Left colon (tissue), 2 donors: ENCODE results near the gene TMPRSS3. TPM values are rescaled to one million over a fixed set of nuclear protein-coding genes. Genes with fewer than 3 reads are reported as not detected.

ENCODE experiments used
- ATAC-seq: fragments of 200-7000 bp; cut with Tn5 transposase; one replicate; pipeline ENCODE4 v1.9.1; 2020; ENCODE audit warnings: mild to moderate bottlenecking, moderate library complexity
- DNase-seq, 2 donors: peaks; one replicate each; pipeline ENCODE4 v3.0.0-alpha.2; 2020
- intact Hi-C, 2 donors: fragments of 100-400 bp; cut with DNase I in 1 of 2; cut with micrococcal nuclease in 1 of 2; formaldehyde crosslinking; loops; one replicate each; pipeline versions ENCODE4 v1.11.2 to v1.14.0; 2022; cut with DNase I, micrococcal nuclease
- total RNA-seq, 2 donors: library from RNA; stranded (reverse); fragmentation: NEBNext Ultra II Directional; extraction: Animal tissue kit (Norgen Biotek cat#: 25700); gene quantifications; one replicate each; pipeline ENCODE4 v1.2.1, GENCODE V29; 2021
- donor health status: DM: no; HTN: no; CAD: no.
- donor health status: DM: yes; HTN: yes; CAD: no.

The TMPRSS3 gene
- total RNA-seq, 2 donors from 2014 or later: 0.43 to 0.61 TPM

DNA sequence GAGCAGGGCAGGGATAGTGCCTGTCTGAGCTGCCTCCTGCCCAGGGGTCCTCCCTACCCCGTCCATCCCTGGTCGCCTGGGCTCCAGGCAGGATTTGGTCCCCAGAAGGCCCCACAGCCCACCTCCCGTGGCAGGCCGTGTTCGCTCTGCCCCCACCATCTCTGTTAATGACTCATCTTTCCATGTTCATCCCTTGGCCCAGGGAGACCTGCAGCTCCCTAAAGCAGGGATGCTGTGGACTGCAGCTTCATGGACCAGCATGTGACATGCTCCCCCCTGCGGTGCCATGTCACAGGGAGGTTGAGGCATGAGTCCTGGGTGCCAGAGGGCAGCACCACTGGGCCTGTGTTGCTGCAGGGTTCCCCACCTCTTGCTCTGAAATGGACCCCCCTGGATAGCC, 34.7 kb upstream of the TMPRSS3 start:
- intact Hi-C loops: no loop called here
- DNase-seq (peak in 1 of 2 donors; percentile 8), ATAC-seq (no peak)

DNA sequence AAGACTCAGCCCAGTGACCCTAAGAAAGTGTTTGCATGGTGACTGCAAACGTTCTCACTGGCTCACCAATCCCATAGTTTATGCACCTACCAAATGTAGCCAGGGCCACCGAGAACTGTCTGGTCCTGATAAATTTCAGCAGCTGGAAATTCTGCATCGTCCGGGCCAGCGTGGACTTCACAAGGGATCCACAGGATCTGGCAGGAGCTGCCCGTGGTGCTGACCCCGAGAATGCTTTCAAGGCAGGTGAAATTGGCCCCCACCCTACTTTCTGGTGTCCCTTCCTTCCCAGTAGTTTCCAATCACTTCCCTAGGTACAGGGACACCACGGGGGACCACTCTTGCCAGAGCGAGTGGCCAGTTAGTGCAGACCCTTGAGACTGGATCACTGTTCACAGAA, 34.0 kb upstream of the TMPRSS3 start:
- intact Hi-C loops: no loop called here

DNA sequence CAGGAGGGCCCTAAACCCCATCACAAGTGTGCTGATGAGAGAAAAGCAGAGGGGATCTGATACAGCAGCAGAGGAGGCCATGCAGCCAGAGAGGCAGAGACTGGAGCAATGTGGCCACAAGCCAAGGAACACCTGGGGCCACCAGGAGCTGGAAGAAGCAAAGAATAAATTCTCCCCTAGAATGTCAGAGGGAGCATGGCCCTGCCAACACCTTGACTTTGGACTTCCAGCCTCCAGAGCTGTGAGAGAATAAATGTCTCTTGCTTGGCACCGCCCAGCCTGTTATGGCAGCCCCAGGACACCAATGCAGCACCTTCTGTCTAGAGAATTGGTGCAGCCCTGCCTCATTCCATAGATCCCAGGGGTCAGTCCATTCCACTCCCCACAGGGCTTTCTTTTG, 33.2 kb upstream of the TMPRSS3 start:
- intact Hi-C loops: no loop called here
- ATAC-seq: no peak
- DNase-seq: peak in 1 of 2 donors; percentile 8

More for the DNA sequence above, 34.0 kb upstream of the TMPRSS3 start:
- ATAC-seq: no peak
- peak in 1 of 2 donors; percentile 12 for DNase-seq

DNA sequence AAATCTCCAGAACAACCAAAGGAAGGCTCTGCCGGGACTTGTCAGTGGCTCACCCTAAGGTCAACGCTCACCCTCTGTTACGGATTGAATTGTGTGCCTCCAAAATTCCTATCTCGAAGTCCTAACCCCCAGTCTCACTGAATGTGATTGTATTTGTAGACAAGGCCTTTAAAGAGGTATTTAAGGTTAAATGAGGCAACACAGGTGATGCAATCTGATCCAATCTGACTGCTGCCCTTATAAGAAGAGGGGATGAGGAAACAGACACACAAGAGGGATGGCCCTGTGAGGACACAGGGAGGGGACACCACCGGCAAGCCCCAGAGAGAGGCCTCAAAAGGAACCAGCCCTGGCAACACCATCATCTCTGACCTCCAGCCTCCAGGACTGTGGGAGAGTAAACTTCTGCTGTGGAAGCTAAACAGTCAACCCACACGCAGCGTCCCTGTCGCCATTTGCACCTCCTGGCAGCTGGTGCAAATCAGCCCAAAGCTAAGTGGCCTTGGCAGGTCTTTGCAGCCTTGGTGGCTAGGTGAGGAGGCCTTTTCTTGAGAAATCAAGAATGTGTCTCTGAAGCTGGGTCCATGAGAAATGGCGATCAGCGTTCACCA, 32.1 kb upstream of the TMPRSS3 start:
- intact Hi-C loops: no loop called here
- DNase-seq (peak in 1 of 2 donors; percentile 17), ATAC-seq (no peak)

DNA sequence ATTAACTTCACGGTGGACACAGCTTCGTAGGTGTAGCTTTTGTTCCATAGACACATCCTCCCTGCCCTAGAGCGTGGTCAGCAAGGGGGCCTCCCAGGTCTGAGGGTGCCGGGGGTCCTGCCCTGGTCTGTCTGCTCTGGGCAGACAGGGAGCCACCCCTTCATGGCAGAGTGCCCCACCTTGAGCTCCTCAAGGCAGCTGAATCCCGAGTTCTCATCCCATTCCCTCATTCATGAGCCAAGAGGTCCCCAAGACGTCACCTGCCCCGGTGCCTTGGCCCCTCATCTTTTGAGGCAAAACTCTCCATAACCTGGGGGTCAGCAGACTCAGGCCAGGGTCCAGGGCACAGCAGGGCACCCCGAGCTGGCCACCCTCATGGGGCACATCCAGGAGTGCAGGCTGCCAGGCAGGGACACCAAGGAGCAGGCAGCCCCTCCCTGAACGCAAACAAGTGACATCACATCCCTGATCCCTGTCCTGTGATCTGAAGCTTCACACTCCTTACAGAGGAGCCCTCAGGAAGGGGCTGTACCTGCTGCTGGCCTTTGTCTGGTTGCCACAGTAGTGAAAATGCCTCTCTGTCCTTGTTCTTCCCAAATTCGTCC, 31.1 kb upstream of the TMPRSS3 start:
- ATAC-seq (peak; percentile 93), DNase-seq (peak in 1 of 2 donors; percentile 38)
- intact Hi-C loops: no loop called here

DNA sequence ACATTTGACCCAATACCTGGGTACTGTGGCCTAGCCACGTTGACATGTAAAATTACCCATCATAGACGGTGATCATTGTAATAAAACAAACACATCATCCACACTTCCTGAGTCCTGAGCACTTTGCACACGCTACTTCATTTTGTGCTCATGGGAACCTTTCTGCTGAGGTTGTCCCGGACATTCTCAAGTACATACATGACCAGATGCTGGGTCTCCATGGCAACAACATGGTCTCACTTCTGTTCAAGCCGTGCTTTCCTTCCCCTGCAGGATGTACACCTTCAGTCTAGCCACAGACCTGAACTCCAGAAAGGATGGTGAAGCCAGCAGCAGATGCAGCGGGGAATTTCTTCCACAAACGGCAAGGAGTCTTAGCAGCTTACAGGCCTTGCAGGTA, 30.6 kb upstream of the TMPRSS3 start:
- intact Hi-C loops: no loop called here
- no peak for DNase-seq
- no peak for ATAC-seq

DNA sequence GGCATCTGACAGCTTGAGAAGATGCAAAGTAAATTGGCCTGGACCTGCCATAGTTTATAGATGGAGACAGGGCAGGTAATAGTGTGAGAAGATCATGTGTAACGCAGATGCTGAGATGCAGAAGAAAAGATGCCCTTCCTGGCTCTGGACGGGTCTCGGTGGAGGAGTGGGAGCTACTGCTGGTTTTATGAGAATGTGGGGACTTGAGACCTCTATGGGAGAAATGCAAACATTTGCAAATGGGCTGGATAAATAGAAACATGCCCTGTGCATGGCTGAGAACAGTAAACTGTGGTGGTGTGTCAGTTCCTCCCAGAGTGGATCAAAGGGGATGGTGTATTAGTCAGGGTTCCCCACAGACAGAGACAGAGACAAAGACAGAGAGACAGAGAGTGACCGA, 29.7 kb upstream of the TMPRSS3 start:
- DNase-seq (peak in 1 of 2 donors; percentile 14), ATAC-seq (no peak)
- intact Hi-C loops: no loop called here

DNA sequence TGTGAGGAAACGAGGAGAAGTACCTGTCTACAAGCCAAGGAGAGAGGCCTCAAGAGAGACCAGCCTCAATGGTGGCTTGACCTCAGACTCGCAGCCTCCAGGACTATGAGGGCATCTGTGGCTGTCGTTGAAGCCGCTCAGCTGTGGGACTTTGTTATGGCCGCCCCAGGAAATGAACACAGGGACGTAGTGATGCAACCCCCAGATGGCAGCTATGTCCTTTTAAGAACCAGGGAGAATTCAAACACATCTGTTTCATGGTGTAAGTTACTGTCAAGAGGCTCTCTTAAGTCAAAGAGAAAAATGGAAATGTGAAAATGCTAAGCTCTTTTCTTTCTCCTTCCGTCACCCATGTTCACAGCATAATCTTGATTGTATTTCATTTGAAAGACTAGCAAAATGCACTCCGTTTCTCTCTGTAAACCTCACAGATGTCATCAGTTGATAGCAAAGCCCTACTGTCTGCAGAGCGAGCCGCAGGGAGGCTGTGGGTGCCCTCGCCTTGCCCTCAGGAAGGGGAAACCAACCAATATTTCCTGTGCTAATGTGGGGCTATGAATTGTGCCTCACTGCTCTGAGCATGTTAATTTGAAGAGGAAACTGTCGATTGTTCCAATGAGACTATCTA, 29.2 kb upstream of the TMPRSS3 start:
- no peak for DNase-seq
- ATAC-seq: no peak

DNA sequence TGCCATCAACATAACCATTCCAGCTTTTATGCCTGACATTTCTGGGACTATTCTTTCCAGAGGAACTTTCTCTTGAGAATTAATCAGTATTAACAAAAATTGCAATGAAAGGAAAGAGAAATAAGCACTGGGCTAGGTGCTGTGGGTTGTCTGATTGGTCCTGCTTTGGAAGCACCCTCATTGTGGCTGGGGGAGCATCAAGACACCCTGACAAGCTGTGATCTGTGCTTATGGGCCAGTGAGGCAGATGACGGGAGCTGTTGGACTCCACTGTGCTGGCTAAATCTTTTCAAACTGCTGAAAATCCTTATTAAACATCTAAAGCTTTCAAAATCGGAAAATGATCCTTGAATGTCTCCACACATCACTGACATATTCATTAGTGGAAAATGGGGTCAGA, 27.8 kb upstream of the TMPRSS3 start:
- no peak for DNase-seq
- intact Hi-C loops: no loop called here
- no peak for ATAC-seq

More for the DNA sequence above, 29.2 kb upstream of the TMPRSS3 start:
- intact Hi-C loops: no loop called here

DNA sequence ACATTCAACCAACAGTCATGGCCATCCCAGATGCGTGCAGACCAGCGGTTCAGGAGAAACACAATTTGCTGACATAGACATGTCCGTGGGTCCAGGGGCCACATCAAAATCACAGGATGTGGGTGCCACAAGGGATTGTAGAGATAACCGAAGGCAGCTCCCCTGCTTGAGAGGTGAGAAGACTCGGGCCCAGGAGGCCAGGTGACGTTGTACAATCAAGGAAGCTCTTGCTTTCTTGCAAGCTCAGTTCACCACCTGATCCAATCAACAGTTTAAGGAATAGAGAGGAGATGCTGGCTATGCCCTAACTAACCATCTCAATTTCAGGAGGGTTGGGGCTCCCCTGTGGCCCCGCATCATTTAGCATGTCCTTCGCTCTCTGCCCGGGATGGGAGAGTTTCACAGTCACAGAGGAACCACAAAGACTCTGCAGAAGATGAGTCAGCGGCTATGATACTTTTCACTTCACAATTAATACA, 27.4 kb upstream of the TMPRSS3 start:
- ATAC-seq (no peak), DNase-seq (no peak)
- intact Hi-C loops: no loop called here

DNA sequence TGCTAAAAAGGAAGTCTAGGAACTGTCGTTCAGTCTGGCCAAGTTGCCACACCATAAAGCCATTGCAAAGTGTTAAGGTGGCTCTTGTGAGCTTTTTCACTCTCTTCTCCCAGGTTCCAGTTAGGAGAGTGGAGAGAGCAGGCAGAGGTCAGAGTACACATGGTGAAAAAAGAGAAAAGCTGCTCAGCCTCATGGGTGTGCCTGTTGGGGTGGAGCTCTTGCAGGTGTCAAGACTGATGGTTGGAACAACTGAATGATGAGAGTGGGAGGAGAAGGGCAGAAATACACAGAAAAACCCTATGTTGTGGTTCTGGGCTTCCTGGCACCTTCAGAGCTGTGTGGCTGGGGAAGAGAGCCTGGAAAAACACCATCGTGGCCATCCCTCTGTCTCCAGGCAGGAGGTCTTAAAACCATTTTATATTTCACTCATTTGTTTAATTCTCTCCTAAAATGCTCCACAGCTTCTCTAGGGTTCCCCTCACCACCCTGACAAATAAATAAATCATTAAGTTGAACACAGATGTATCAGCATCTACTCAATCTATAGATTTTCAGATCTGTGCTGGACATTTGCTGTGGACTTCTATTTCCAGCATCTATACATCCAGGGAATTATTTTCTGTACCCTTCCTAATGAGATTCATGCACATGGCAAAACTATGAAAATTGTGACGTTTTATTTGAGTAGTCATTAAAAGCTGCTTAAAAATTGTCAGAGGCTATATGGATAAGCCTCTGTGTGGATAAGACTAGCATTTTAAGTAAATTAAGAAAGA, 25.4 kb upstream of the TMPRSS3 start:
- intact Hi-C loops: no loop called here
- DNase-seq (no peak), ATAC-seq (peak; percentile 91)

DNA sequence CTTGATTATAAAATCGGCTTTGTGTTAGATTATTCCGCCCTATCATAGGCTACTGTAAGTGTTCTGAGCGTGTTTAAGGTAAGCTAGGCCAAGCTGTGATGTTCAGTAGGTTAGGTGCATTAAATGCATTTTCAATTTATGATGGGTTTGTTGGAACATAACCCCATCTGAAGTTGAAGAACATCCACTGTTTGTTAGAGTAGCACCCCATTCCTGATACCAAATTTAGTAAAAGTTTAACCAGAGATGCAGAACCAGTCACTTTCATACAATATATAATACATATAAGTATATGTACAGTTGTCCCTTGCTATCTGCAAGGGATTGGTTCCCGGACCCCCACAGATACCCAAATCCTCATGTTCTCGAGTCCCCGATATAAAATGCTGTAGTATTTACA, 24.0 kb upstream of the TMPRSS3 start:
- intact Hi-C loops: no loop called here
- ATAC-seq (no peak), DNase-seq (no peak)

DNA sequence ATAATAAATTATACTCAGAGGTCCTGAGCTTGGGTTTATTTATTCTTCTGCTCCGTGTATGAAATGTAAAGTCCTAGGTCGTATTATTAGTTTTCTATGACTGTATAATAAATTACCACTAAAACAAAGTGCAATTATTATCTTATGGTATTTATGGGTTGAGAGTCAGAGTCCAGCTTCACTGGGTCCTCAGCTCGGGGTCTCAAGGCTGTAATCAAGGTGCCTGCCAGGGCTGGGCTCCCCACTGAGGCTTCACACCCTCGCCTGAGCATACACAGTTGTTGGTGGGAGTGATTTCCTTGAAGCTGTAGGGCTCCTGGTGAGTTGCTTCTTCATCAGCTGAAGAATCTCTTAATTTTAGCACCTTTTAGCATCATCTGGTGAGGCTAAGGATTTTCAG, 23.0 kb upstream of the TMPRSS3 start:
- DNase-seq (no peak), ATAC-seq (no peak)
- intact Hi-C loops: no loop called here

DNA sequence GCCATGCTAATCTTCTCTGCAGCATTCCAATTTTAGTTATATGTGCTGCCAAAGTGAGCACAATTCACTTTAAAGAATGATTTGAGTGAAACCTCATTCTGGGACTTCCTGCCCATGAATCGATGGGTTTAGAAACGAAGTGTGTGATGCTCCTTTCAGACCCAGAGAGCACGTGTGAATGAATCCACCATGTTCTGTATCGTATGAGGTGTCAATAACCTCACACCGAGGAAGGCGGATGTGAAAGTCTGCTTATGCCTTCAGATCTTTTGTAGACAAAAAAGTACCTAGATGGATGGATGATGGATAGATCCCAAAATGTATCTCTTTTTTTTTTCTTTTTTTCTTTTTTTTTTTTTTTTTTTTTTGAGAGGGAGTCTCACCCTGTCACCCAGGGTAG, 21.7 kb upstream of the TMPRSS3 start:
- no peak for ATAC-seq
- intact Hi-C loops: no loop called here
- DNase-seq: no peak

DNA sequence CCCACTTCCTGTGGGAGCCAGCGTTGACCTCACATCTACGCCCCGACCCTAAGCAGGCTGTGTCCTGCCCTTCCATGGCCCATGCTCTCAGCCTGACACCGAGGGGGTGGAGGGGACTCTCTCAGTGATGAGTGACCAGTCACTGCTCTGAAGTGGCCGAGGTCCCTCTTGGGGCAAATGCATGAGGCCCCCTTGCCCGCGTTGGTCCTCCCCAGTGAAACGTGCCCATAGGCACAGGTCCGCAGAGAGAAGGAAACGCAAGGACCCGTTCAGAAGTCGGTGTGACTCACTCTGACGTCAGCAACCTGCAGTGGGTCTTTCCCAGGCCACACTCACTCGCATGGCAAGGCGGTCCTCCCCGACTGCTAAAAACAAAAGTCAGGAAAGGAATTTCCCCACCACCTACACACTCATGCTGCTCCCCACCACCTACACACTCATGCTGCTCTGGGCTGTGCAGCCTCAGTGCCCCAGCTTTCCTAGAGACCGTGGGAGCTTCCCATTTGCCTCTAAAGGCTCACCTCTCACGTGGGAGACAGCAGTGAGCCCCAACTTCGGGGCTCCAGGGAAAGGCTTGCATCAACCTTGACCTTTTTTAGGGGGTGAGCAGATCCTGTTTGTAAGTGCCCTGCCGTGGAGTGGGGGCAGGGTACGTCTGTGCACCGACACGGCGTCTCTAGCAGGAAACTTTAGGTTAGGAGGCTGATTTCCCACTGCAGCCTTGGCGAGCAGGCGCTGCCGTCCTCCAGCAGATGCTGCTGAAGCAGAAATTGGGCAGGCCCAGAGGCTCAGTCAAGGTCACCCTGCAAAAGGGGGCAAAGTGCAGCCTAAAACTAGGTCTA, 19.3 kb upstream of the TMPRSS3 start:
- intact Hi-C loops: no loop called here

DNA sequence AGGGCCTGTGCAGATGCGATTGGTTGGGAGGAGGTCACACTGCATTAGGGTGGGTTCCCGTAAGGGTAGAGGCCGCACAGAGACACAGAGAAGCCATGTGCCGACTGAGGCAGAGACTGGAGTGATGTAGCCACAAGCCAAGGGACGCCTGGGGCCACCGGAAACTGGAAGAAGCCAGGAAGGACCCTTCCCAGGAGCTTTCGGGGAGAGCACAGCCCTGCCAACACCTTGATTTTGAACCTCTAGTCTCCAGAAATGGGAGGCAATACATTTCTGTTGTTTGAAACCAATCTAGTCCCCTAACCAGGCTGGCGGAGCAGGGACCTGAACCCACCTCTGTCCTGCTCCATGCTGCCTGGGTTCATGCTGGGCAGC, 18.7 kb upstream of the TMPRSS3 start:
- ATAC-seq: no peak
- DNase-seq: no peak
- intact Hi-C loops: no loop called here

More for the DNA sequence above, 19.3 kb upstream of the TMPRSS3 start:
- DNase-seq (peak; percentile 35 to 37), ATAC-seq (no peak)

DNA sequence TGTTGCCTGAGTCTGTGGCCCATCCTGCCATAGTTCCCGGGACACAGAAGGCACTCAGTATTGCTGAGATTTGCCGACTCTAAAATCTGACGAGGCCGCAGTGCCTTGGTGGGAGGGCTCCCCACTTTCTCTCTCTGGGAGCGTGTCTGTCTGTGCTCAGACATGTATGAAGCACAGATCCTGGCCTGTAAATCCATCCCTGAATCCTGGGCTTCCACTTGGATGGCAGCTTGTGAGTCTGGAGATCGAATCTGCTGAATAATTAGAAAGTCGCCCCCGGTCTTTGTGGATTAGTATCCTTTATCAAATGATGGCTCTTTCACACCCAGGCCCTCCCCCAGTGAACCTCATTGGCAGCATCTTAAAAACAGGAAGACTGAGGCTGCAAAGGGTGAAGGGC, 18.2 kb upstream of the TMPRSS3 start:
- no peak for ATAC-seq
- DNase-seq: no peak
- intact Hi-C loops: no loop called here

DNA sequence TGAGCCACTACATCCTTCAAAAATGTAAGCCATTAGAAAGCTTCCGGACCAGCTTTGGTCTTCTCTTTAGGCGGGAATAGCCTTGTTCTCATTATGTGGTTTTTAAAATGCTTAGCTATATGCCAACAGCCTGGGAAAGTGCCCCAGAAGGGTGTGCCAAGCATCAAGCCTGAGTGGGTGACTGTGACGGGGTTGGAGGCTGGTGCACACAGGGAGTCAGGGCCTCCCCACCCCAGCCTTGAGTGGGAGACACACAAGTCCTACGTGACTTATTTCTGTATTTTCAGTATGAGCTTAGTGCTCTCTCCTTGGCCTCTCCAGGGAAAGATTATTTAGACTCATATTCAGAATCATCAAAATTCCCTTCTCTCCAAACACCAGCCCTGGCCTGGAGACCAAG, 17.6 kb upstream of the TMPRSS3 start:
- ATAC-seq: no peak
- intact Hi-C loops: no loop called here
- DNase-seq: no peak

DNA sequence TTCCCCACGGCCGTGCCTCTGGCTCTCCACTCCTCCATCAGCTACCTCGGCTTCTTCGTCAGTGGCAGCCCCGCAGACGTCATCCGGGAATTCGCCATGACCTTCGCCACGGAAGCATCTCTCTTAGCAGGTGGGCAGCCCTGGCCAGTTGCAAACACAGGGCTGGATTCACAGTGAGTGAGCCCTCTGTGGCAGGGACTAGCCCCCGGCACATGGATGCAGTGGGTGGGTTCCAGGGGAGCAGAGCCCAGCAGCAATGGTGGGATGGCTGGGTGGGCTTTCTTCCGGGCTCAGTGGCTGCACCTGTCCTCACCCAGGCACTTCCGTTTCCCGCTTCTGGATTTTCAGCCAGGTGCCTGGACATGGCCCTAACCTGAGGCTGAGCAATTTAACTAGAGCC, 17.2 kb upstream of the TMPRSS3 start:
- ATAC-seq: no peak
- DNase-seq: no peak
- intact Hi-C loops: no loop called here
